ENCODE data around the gene TBCK. TPM values are rescaled to one million over a fixed set of nuclear protein-coding genes. Genes with fewer than 3 reads are reported as not detected.

TBCK gene
- total RNA-seq, 1 experiment from 2014 or later: 7.6 TPM

GRCh38 chr4:105994061-105994460, 321.9 kb downstream of the TBCK start:
- no peak overlapping the region for H3K27ac ChIP-seq (ENCODE audit: low read length)

DNA sequence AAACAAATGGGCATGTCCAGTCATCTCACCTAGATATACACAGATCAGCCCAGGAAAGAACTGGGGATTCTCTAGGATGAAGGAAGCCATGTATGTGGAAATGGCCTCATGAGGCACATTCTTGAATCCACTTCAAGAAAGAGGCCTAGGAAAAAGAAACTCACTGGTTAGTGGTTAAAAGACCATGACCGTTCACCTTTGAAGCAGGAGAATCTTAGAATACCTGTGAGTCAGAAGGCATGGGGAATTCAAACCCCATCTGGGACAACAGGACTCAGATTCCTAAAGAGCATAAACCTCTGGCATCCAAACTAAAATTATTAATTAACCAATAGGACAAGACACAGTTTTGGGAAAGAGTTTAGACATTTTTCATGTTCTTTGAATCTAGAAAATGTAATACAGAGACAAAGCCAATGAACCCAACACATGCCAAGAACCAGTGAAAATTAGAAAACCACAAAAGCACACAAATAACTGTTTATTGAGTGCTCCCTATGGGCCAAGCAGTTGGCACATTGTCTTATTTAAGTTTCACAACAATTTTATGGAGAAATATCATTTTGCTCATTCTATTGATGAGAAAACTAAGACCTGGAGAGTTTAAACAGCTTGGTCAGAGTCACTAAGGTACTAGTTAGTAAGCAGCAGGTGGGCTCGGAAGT, 323.2 kb downstream of the TBCK start:
- ChIA-PET CTCF (no interaction called here), POLR2A (ENCODE audit: unreplicated experiment) (no interaction called here)
- no peak overlapping the region for H3K27ac ChIP-seq (ENCODE audit: low read length)
- H3K9ac ChIP-seq (ENCODE audit: low read length): no peak overlapping the region
- no peak for ATAC-seq
- H3K9me3 ChIP-seq (ENCODE audit: low read length): no peaks in the 10 kb centered on the region
- BruUV-seq (replicated peaks): no TSS peak
- no peaks in the 10 kb centered on the region for H3K27me3 ChIP-seq (ENCODE audit: low read length)
- H4K20me1 ChIP-seq (ENCODE audit: low read length): no peaks in the 10 kb centered on the region
- H3K4me1 ChIP-seq (ENCODE audit: insufficient read depth, low read length): peaks cover 33% of the 10 kb centered on the region
- H3K9me2 ChIP-seq (replicated peaks; ENCODE audit: low read length): no peaks in the 10 kb centered on the region
- peak; percentile 47 for DNase-seq
- H3K4me3 ChIP-seq (ENCODE audit: low read length): no peak overlapping the region
- H3K4me2 ChIP-seq (ENCODE audit: low read length): no peak overlapping the region
- no peaks in the 10 kb centered on the region for H3K36me3 ChIP-seq (ENCODE audit: low read depth, low read length)
- H2AFZ ChIP-seq (ENCODE audit: low read length): no peak overlapping the region
- TF ChIP-seq EZH2phosphoT487 (IDR thresholded peaks at IDR 0.05; ENCODE audit: borderline replicate concordance, low read length) (no peak), CTCF (conservative IDR thresholded peaks at IDR 0.05; ENCODE audit: low read depth, low read length) (no peak), EZH2 (IDR thresholded peaks at IDR 0.05; ENCODE audit: low read length, unreplicated experiment) (no peak)
- no peaks in the 10 kb centered on the region for H3F3A ChIP-seq (ENCODE audit: low read length, unreplicated experiment)
- intact Hi-C loops (cut with micrococcal nuclease): no loop called here
- H3K79me2 ChIP-seq (ENCODE audit: low read length): no peaks in the 10 kb centered on the region

More at GRCh38 chr4:105994061-105994460, 321.9 kb downstream of the TBCK start:
- Histone ChIP-seq H3K36me3 (ENCODE audit: low read depth, low read length) (no peaks in the 10 kb centered on the region), H3K79me2 (ENCODE audit: low read length) (no peaks in the 10 kb centered on the region), H3K4me3 (ENCODE audit: low read length) (no peak overlapping the region), H3K4me2 (ENCODE audit: low read length) (no peak overlapping the region), H3K4me1 (ENCODE audit: insufficient read depth, low read length) (peaks cover 27% of the 10 kb centered on the region), H3K9ac (ENCODE audit: low read length) (no peak overlapping the region), H3F3A (ENCODE audit: low read length, unreplicated experiment) (no peaks in the 10 kb centered on the region), H3K9me3 (ENCODE audit: low read length) (no peaks in the 10 kb centered on the region), H3K27me3 (ENCODE audit: low read length) (no peaks in the 10 kb centered on the region), H2AFZ (ENCODE audit: low read length) (no peak overlapping the region), H3K9me2 (replicated peaks; ENCODE audit: low read length) (no peaks in the 10 kb centered on the region), H4K20me1 (ENCODE audit: low read length) (no peaks in the 10 kb centered on the region)
- intact Hi-C loops (cut with micrococcal nuclease): no loop called here
- ATAC-seq (no peak), DNase-seq (no peak)
- BruUV-seq (replicated peaks): no TSS peak
- TF ChIP-seq EZH2phosphoT487 (IDR thresholded peaks at IDR 0.05; ENCODE audit: borderline replicate concordance, low read length) (no peak), EZH2 (IDR thresholded peaks at IDR 0.05; ENCODE audit: low read length, unreplicated experiment) (no peak), CTCF (conservative IDR thresholded peaks at IDR 0.05; ENCODE audit: low read depth, low read length) (no peak)
- CTCF ChIA-PET: no interaction called here
- POLR2A ChIA-PET (ENCODE audit: unreplicated experiment): no interaction called here

DNA sequence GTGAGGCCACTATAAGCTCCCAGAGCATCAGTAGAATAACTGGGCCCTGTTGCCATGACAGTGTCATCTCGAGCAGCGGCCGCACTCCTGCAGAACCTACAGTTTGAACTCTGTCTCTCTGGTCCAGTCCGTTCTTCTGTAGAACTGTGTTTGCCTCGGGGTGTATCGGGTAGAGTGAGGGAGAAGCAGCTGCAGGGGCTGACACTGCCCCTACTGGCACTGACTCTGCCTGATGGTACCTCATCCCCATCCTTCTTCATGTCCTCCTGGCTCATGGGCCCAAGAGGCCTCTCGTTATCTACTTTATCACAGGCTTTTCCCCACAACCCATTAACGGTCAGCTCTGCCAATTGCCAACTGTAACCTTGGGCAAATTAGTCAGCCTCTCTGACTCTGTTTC, 324.3 kb downstream of the TBCK start:
- Histone ChIP-seq H3K4me2 (ENCODE audit: low read length) (peak overlapping the region; percentile 37), H3K27me3 (ENCODE audit: low read length) (no peaks in the 10 kb centered on the region), H4K20me1 (ENCODE audit: low read length) (no peaks in the 10 kb centered on the region), H3K9me3 (ENCODE audit: low read length) (no peaks in the 10 kb centered on the region), H3K9ac (ENCODE audit: low read length) (no peak overlapping the region), H3K36me3 (ENCODE audit: low read depth, low read length) (no peaks in the 10 kb centered on the region), H2AFZ (ENCODE audit: low read length) (no peak overlapping the region), H3K79me2 (ENCODE audit: low read length) (no peaks in the 10 kb centered on the region), H3K27ac (ENCODE audit: low read length) (peak overlapping the region; percentile 95), H3K4me1 (ENCODE audit: insufficient read depth, low read length) (peaks cover 33% of the 10 kb centered on the region), H3F3A (ENCODE audit: low read length, unreplicated experiment) (no peaks in the 10 kb centered on the region), H3K4me3 (ENCODE audit: low read length) (no peak overlapping the region), H3K9me2 (replicated peaks; ENCODE audit: low read length) (no peaks in the 10 kb centered on the region)
- no peak for DNase-seq
- POLR2A ChIA-PET (ENCODE audit: unreplicated experiment): no interaction called here
- intact Hi-C loops (cut with micrococcal nuclease): no loop called here
- CTCF ChIA-PET: no interaction called here
- TF ChIP-seq EZH2 (IDR thresholded peaks at IDR 0.05; ENCODE audit: low read length, unreplicated experiment) (no peak), CTCF (conservative IDR thresholded peaks at IDR 0.05; ENCODE audit: low read depth, low read length) (no peak), EZH2phosphoT487 (IDR thresholded peaks at IDR 0.05; ENCODE audit: borderline replicate concordance, low read length) (no peak)
- BruUV-seq (replicated peaks): no TSS peak
- no peak for ATAC-seq

All from PC-3 (cell line).